ENCODE measurements around the gene OSGEP.

- TF ChIP-seq CTCF (IDR thresholded peaks at IDR 0.05) (no peak), POLR2A (IDR thresholded peaks at IDR 0.05) (no peak), POLR2AphosphoS5 (IDR thresholded peaks at IDR 0.05) (no peak)
Observed at GRCh38 chr14:20478894-20479293, 24.3 kb upstream of the OSGEP start.
